D721Med (cell line): ENCODE measurements around the gene ASIC2.

ENCODE experiments used
- DNase-seq: peaks from one replicate; pipeline ENCODE4 v3.0.0; 2011; ENCODE audit warnings: low spot score; ENCODE audit not compliant: insufficient read length
- FAIRE-seq: peaks from 2 replicates; lab custom pipeline; 2011; peaks lifted over from hg19 to GRCh38; lab: Jason Lieb, UNC
- CTCF ChIP-seq: IDR thresholded peaks from 2 replicates; pipeline ENCODE4 v1.5.1; 2012; ENCODE audit warnings: mild to moderate bottlenecking, control low read depth; ENCODE audit not compliant: insufficient read depth; ENCODE audit errors: missing control alignments

The ASIC2 gene

GRCh38 chr17:33227911-33228310 is 65.2 kb downstream of the ASIC2 start:
- DNase-seq = no peak
- no peak for FAIRE-seq
- no peak for TF ChIP-seq CTCF

GRCh38 chr17:33225994-33226393 is 67.1 kb downstream of the ASIC2 start:
- TF ChIP-seq CTCF = no peak
- FAIRE-seq = no peak
- no peak for DNase-seq

- FAIRE-seq (no peak), DNase-seq (no peak)
- TF ChIP-seq CTCF = no peak
Measured at GRCh38 chr17:33225509-33225908, 67.6 kb downstream of the ASIC2 start.

GRCh38 chr17:33220036-33220435 is 73.1 kb downstream of the ASIC2 start:
- TF ChIP-seq CTCF = no peak
- no peak for FAIRE-seq
- no peak for DNase-seq

GRCh38 chr17:33218698-33219601 is 74.1 kb downstream of the ASIC2 start:
- DNase-seq (no peak), FAIRE-seq (no peak)
- TF ChIP-seq CTCF = no peak

GRCh38 chr17:33217891-33218290 is 75.2 kb downstream of the ASIC2 start:
- FAIRE-seq (no peak), DNase-seq (no peak)
- TF ChIP-seq CTCF = no peak

GRCh38 chr17:33214996-33215395 is 78.1 kb downstream of the ASIC2 start:
- no peak for FAIRE-seq

More at GRCh38 chr17:33214996-33215395, 78.1 kb downstream of the ASIC2 start:
- no peak for DNase-seq
- no peak for TF ChIP-seq CTCF
